Measurements from ENCODE around the gene FBXO22. TPM values are rescaled to one million over a fixed set of nuclear protein-coding genes. Genes with fewer than 3 reads are reported as not detected.
"Not testable (repeated sequence)": the region's sequence is repeated elsewhere in the genome, so short reads cannot be mapped to it uniquely, and the experiment has no call there.

The FBXO22 gene
- total RNA-seq, 2 experiments from 2014 or later = 97.3 to 99.6 TPM

DNA sequence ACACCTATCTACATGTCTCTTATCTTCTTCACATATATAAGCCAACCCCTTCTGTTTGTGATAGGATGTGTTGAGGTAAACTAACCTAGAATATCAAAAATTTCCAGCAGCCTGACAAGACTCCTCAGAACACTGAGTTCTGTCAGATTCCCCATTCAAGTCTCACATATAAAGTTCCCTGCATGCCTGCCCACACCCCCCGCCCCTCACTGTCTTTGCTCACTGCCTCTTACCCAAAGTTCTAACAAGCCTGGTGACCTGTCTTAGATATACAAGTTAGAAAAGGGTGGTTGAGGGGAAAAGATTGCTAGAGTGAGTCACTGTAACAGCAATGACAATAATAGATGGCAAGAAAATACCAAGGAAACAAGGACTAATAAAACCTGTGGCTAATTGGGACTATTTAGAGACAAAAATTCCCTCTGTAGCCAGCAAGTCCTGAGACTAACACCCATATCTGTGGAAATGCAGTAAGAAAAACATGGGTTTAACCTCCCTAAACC lies 40.1 kb downstream of the FBXO22 start:
- no peaks in the 10 kb centered on the region for H3K27me3 Mint-ChIP-seq (ENCODE audit: low read depth)
- CTCF ChIA-PET = no interaction called here
- H3K36me3 Mint-ChIP-seq (ENCODE audit: low read depth) = peaks cover 7% of the 10 kb centered on the region

GRCh38 chr15:75945953-75946352 lies 42.3 kb downstream of the FBXO22 start:
- Mint-ChIP-seq H3K27ac (no peak overlapping the region), H3K36me3 (ENCODE audit: low read depth) (no peaks in the 10 kb centered on the region), H3K27me3 (ENCODE audit: low read depth) (peaks cover 8% of the 10 kb centered on the region), H3K9me3 (peaks cover under 1% of the 10 kb centered on the region), H3K4me3 (no peak overlapping the region), H3K4me1 (ENCODE audit: low read depth) (no peaks in the 10 kb centered on the region)
- CTCF ChIA-PET = no interaction called here
- DNase-seq = no peak
- intact Hi-C loops (cut with micrococcal nuclease) = no loop called here

More for the DNA sequence above, 40.1 kb downstream of the FBXO22 start:
- no peak for DNase-seq
- peaks cover 16% of the 10 kb centered on the region for H3K9me3 Mint-ChIP-seq
- no peak overlapping the region for H3K4me3 Mint-ChIP-seq
- intact Hi-C loops (cut with micrococcal nuclease) = no loop called here
- H3K27ac Mint-ChIP-seq = no peak overlapping the region
- no peaks in the 10 kb centered on the region for H3K4me1 Mint-ChIP-seq (ENCODE audit: low read depth)

GRCh38 chr15:75947092-75947491 lies 43.4 kb downstream of the FBXO22 start:
- H3K27ac Mint-ChIP-seq = no peak overlapping the region
- DNase-seq = no peak
- H3K36me3 Mint-ChIP-seq (ENCODE audit: low read depth) = no peaks in the 10 kb centered on the region
- intact Hi-C loops (cut with micrococcal nuclease) = no loop called here
- H3K4me1 Mint-ChIP-seq (ENCODE audit: low read depth) = no peaks in the 10 kb centered on the region
- H3K27me3 Mint-ChIP-seq (ENCODE audit: low read depth) = peaks cover 8% of the 10 kb centered on the region
- H3K9me3 Mint-ChIP-seq = no peaks in the 10 kb centered on the region
- CTCF ChIA-PET = no interaction called here
- no peak overlapping the region for H3K4me3 Mint-ChIP-seq

GRCh38 chr15:75948761-75949296 lies 45.2 kb downstream of the FBXO22 start:
- Mint-ChIP-seq H3K27me3 (ENCODE audit: low read depth) (peaks cover 12% of the 10 kb centered on the region), H3K36me3 (ENCODE audit: low read depth) (no peaks in the 10 kb centered on the region), H3K4me3 (no peak overlapping the region), H3K27ac (no peak overlapping the region), H3K4me1 (ENCODE audit: low read depth) (no peaks in the 10 kb centered on the region), H3K9me3 (no peaks in the 10 kb centered on the region)
- intact Hi-C loops (cut with micrococcal nuclease) = no loop called here
- no peak for DNase-seq
- CTCF ChIA-PET = no interaction called here

DNA sequence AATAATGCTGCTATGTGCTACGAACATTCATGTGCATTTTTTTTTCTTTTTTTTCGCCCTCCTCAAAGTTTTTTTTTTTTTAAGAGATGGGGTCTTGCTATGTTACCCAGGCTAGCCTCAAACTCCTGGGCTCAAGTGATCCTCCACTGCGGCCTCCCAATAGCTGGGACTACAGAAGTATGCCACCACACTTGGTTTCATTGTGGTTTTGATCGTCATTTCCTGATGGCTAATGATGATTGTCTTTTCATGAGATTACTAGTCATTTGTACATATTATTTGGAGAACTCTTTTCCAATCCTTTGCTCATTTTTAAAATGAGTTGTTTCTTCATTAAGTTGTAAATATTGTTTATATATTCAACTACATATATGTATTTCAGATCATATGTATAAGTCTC lies 48.8 kb downstream of the FBXO22 start:
- no peak overlapping the region for H3K27ac Mint-ChIP-seq
- no peaks in the 10 kb centered on the region for H3K4me1 Mint-ChIP-seq (ENCODE audit: low read depth)
- no peaks in the 10 kb centered on the region for H3K36me3 Mint-ChIP-seq (ENCODE audit: low read depth)
- CTCF ChIA-PET = interaction anchor here (0.7 kb wide), 1 partner anchor 183 kb away, joined by 3 read pairs; no protein-coding TSS in a partner anchor
- H3K27me3 Mint-ChIP-seq (ENCODE audit: low read depth) = peaks cover 23% of the 10 kb centered on the region
- intact Hi-C loops (cut with micrococcal nuclease) = no loop called here
- DNase-seq = no peak
- H3K4me3 Mint-ChIP-seq = no peak overlapping the region
- no peaks in the 10 kb centered on the region for H3K9me3 Mint-ChIP-seq

DNA sequence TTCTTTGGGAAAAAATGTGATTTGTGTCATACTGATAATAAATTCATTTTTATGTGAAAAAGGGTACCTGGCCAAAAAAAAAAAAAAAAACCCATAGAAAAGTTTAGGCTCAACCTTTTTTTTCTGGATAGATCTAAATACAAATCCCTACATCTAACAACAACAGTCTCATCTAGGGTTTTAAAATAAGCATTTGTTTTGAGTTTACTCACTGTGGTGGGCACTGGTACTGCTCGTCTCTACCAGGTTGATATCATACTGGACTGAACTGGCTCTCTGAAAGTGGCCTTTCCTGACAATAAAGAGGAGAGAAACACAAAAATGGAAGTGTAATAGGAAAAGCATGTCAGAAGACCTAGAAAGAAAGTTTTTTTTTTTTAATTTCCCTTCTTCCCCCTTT lies 52.0 kb downstream of the FBXO22 start:
- no peak for DNase-seq
- no peak overlapping the region for H3K27ac Mint-ChIP-seq
- H3K4me3 Mint-ChIP-seq = no peak overlapping the region
- intact Hi-C loops (cut with micrococcal nuclease) = no loop called here
- CTCF ChIA-PET = no interaction called here
- H3K9me3 Mint-ChIP-seq = no peaks in the 10 kb centered on the region
- H3K27me3 Mint-ChIP-seq (ENCODE audit: low read depth) = peaks cover 19% of the 10 kb centered on the region
- H3K4me1 Mint-ChIP-seq (ENCODE audit: low read depth) = no peaks in the 10 kb centered on the region
- H3K36me3 Mint-ChIP-seq (ENCODE audit: low read depth) = no peaks in the 10 kb centered on the region

GRCh38 chr15:75961331-75961730 lies 57.7 kb downstream of the FBXO22 start:
- no peaks in the 10 kb centered on the region for H3K9me3 Mint-ChIP-seq
- CTCF ChIA-PET = no interaction called here
- H3K36me3 Mint-ChIP-seq (ENCODE audit: low read depth) = no peaks in the 10 kb centered on the region
- H3K4me3 Mint-ChIP-seq = no peak overlapping the region
- H3K4me1 Mint-ChIP-seq (ENCODE audit: low read depth) = no peaks in the 10 kb centered on the region
- no peak for DNase-seq
- intact Hi-C loops (cut with micrococcal nuclease) = no loop called here
- H3K27me3 Mint-ChIP-seq (ENCODE audit: low read depth) = peaks cover 9% of the 10 kb centered on the region
- no peak overlapping the region for H3K27ac Mint-ChIP-seq

DNA sequence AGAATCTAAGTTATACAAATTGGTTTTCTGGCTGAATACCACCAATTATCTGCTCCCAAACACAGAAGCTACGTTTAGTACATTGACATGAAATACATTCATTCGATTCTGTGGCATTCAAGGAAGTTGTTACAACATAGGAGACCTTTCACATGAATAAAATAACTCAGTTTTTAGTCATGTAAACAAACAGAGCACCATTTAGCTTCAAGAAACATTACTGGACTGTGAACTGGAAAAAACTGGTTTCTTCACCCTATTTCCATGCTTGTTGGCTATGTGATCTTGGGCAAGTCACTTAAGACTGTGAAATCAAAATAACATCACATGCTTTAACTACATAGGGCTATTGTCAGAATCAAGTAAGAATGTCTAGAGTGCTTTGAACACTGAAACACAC lies 62.4 kb downstream of the FBXO22 start:
- H3K36me3 Mint-ChIP-seq (ENCODE audit: low read depth) = no peaks in the 10 kb centered on the region
- H3K4me3 Mint-ChIP-seq = no peak overlapping the region
- intact Hi-C loops (cut with micrococcal nuclease) = no loop called here
- no peak overlapping the region for H3K27ac Mint-ChIP-seq
- CTCF ChIA-PET = interaction anchor here (0.8 kb wide), 1 partner anchor 13 kb away, joined by 5 read pairs; no protein-coding TSS in a partner anchor
- DNase-seq = no peak
- no peaks in the 10 kb centered on the region for H3K4me1 Mint-ChIP-seq (ENCODE audit: low read depth)
- H3K9me3 Mint-ChIP-seq = no peaks in the 10 kb centered on the region
- peaks cover 6% of the 10 kb centered on the region for H3K27me3 Mint-ChIP-seq (ENCODE audit: low read depth)

- H3K27me3 Mint-ChIP-seq (ENCODE audit: low read depth); H3K27ac Mint-ChIP-seq; H3K36me3 Mint-ChIP-seq (ENCODE audit: low read depth); H3K4me3 Mint-ChIP-seq; DNase-seq; H3K9me3 Mint-ChIP-seq; CTCF ChIA-PET; H3K4me1 Mint-ChIP-seq (ENCODE audit: low read depth); intact Hi-C loops (cut with micrococcal nuclease): not testable (repeated sequence)
Measured at GRCh38 chr15:75976766-75977165, 73.1 kb downstream of the FBXO22 start.

GRCh38 chr15:75981149-75981815 lies 77.6 kb downstream of the FBXO22 start:
- no peaks in the 10 kb centered on the region for H3K9me3 Mint-ChIP-seq
- H3K36me3 Mint-ChIP-seq (ENCODE audit: low read depth) = no peaks in the 10 kb centered on the region
- no peak overlapping the region for H3K27ac Mint-ChIP-seq
- intact Hi-C loops (cut with micrococcal nuclease) = no loop called here
- H3K4me3 Mint-ChIP-seq = no peak overlapping the region
- CTCF ChIA-PET = interaction anchor here (1.1 kb wide), 1 partner anchor 158 kb away, joined by 3 read pairs; no protein-coding TSS in a partner anchor
- H3K4me1 Mint-ChIP-seq (ENCODE audit: low read depth) = no peaks in the 10 kb centered on the region
- peaks cover 6% of the 10 kb centered on the region for H3K27me3 Mint-ChIP-seq (ENCODE audit: low read depth)
- no peak for DNase-seq

- H3K36me3 Mint-ChIP-seq (ENCODE audit: low read depth) = no peaks in the 10 kb centered on the region
- no peak overlapping the region for H3K27ac Mint-ChIP-seq
- H3K4me3 Mint-ChIP-seq = no peak overlapping the region
- intact Hi-C loops (cut with micrococcal nuclease) = no loop called here
- H3K4me1 Mint-ChIP-seq (ENCODE audit: low read depth) = no peaks in the 10 kb centered on the region
- no peak for DNase-seq
- peaks cover 6% of the 10 kb centered on the region for H3K27me3 Mint-ChIP-seq (ENCODE audit: low read depth)
- H3K9me3 Mint-ChIP-seq = no peaks in the 10 kb centered on the region
- CTCF ChIA-PET = interaction anchor here (1.1 kb wide), 1 partner anchor 157 kb away, joined by 3 read pairs; no protein-coding TSS in a partner anchor
Measured at GRCh38 chr15:75982468-75982867, 78.8 kb downstream of the FBXO22 start.

- H3K4me1 Mint-ChIP-seq (ENCODE audit: low read depth); H3K4me3 Mint-ChIP-seq; CTCF ChIA-PET; H3K27me3 Mint-ChIP-seq (ENCODE audit: low read depth); H3K9me3 Mint-ChIP-seq; intact Hi-C loops (cut with micrococcal nuclease); DNase-seq; H3K36me3 Mint-ChIP-seq (ENCODE audit: low read depth); H3K27ac Mint-ChIP-seq: not testable (repeated sequence)
Measured at GRCh38 chr15:75984706-75985105, 81.0 kb downstream of the FBXO22 start.

DNA sequence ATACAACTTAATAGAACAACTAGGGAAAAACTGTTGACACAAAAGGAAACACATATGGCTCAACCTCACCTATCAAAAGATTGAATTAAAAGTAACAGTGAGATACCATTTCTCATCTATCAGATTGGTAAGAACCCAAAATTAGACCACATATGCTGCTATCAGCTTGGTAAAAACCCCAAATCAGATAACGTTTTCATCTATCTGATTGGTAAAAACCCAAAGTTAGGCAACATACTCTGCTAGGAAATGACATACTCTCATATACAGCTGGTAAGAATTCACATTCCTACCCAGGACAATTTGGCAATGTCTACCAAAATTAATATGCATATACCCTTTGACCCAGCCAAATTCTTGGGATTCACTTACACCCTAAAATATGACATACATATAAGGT lies 82.3 kb downstream of the FBXO22 start:
- no peaks in the 10 kb centered on the region for H3K27me3 Mint-ChIP-seq (ENCODE audit: low read depth)
- no peak for DNase-seq
- intact Hi-C loops (cut with micrococcal nuclease) = no loop called here
- CTCF ChIA-PET = interaction anchor here (1.3 kb wide), 1 partner anchor 12 kb away, joined by 4 read pairs; no protein-coding TSS in a partner anchor
- no peak overlapping the region for H3K27ac Mint-ChIP-seq
- H3K4me3 Mint-ChIP-seq = no peak overlapping the region
- H3K9me3 Mint-ChIP-seq = no peaks in the 10 kb centered on the region
- H3K36me3 Mint-ChIP-seq (ENCODE audit: low read depth) = no peaks in the 10 kb centered on the region
- no peaks in the 10 kb centered on the region for H3K4me1 Mint-ChIP-seq (ENCODE audit: low read depth)

Measured in activated naive CD4-positive, alpha-beta T cell treated with anti-CD3 and anti-CD28 coated beads for 36 hours (primary cell).